ENCODE data around the gene GRHL3. TPM values are rescaled to one million over a fixed set of nuclear protein-coding genes. Genes with fewer than 3 reads are reported as not detected.

The GRHL3 gene
- polyA plus RNA-seq, 1 experiment = 0.04 TPM

GRCh38 chr1:24339996-24340395, 20.8 kb downstream of the GRHL3 start:
- CTCF ChIA-PET = interaction anchor here (1.0 to 1.1 kb wide), 2 partner anchors 51 to 53 kb away, joined by 3 read pairs; no protein-coding TSS in a partner anchor
- TF ChIP-seq CTCF (IDR thresholded peaks at IDR 0.05; ENCODE audit: low read depth, low read length) = no peak
- Histone ChIP-seq H3K27ac (ENCODE audit: low read depth, low read length) (no peak overlapping the region), H3K4me3 (ENCODE audit: low read depth, low read length) (no peak overlapping the region), H3K9me3 (ENCODE audit: control insufficient read depth, insufficient read depth, low read length) (no peaks in the 10 kb centered on the region), H3K27me3 (ENCODE audit: control insufficient read depth, insufficient read depth, low read length) (peaks cover 12% of the 10 kb centered on the region)
- POLR2A ChIA-PET = interaction anchor here (1.4 kb wide), 1 partner anchor 10 kb away, joined by 3 read pairs; no protein-coding TSS in a partner anchor
- no peak for DNase-seq (ENCODE audit: low read depth, low spot score)

GRCh38 chr1:24340770-24341169, 21.6 kb downstream of the GRHL3 start:
- Histone ChIP-seq H3K27me3 (ENCODE audit: control insufficient read depth, insufficient read depth, low read length) (peaks cover 12% of the 10 kb centered on the region), H3K4me3 (ENCODE audit: low read depth, low read length) (no peak overlapping the region), H3K9me3 (ENCODE audit: control insufficient read depth, insufficient read depth, low read length) (no peaks in the 10 kb centered on the region), H3K27ac (ENCODE audit: low read depth, low read length) (no peak overlapping the region)
- no peak for TF ChIP-seq CTCF (IDR thresholded peaks at IDR 0.05; ENCODE audit: low read depth, low read length)
- ChIA-PET POLR2A (interaction anchor here (1.4 kb wide), 1 partner anchor 10 kb away, joined by 3 read pairs; no protein-coding TSS in a partner anchor), CTCF (interaction anchor here (1.0 to 1.1 kb wide), 2 partner anchors 50 to 52 kb away, joined by 3 read pairs; no protein-coding TSS in a partner anchor)
- no peak for DNase-seq (ENCODE audit: low read depth, low spot score)

GRCh38 chr1:24341260-24341659, 22.1 kb downstream of the GRHL3 start:
- no peak for DNase-seq (ENCODE audit: low read depth, low spot score)
- TF ChIP-seq CTCF (IDR thresholded peaks at IDR 0.05; ENCODE audit: low read depth, low read length) = no peak
- ChIA-PET CTCF (no interaction called here), POLR2A (no interaction called here)
- H3K9me3 ChIP-seq (ENCODE audit: control insufficient read depth, insufficient read depth, low read length) = no peaks in the 10 kb centered on the region
- H3K27me3 ChIP-seq (ENCODE audit: control insufficient read depth, insufficient read depth, low read length) = peaks cover 11% of the 10 kb centered on the region
- H3K4me3 ChIP-seq (ENCODE audit: low read depth, low read length) = no peak overlapping the region
- no peak overlapping the region for H3K27ac ChIP-seq (ENCODE audit: low read depth, low read length)

GRCh38 chr1:24343412-24344089, 24.4 kb downstream of the GRHL3 start:
- no peak overlapping the region for H3K4me3 ChIP-seq (ENCODE audit: low read depth, low read length)
- CTCF ChIA-PET = interaction anchor here (1.1 to 2.5 kb wide), 2 partner anchors 48 to 142 kb away, joined by 3 to 8 read pairs; no protein-coding TSS in a partner anchor
- POLR2A ChIA-PET = no interaction called here
- no peak for DNase-seq (ENCODE audit: low read depth, low spot score)
- TF ChIP-seq CTCF (IDR thresholded peaks at IDR 0.05; ENCODE audit: low read depth, low read length) = no peak
- no peaks in the 10 kb centered on the region for H3K9me3 ChIP-seq (ENCODE audit: control insufficient read depth, insufficient read depth, low read length)
- H3K27me3 ChIP-seq (ENCODE audit: control insufficient read depth, insufficient read depth, low read length) = peaks cover 13% of the 10 kb centered on the region
- H3K27ac ChIP-seq (ENCODE audit: low read depth, low read length) = no peak overlapping the region

GRCh38 chr1:24344090-24344742, 25.1 kb downstream of the GRHL3 start:
- POLR2A ChIA-PET = no interaction called here
- no peak for DNase-seq (ENCODE audit: low read depth, low spot score)
- Histone ChIP-seq H3K9me3 (ENCODE audit: control insufficient read depth, insufficient read depth, low read length) (no peaks in the 10 kb centered on the region), H3K27me3 (ENCODE audit: control insufficient read depth, insufficient read depth, low read length) (peaks cover 13% of the 10 kb centered on the region), H3K4me3 (ENCODE audit: low read depth, low read length) (no peak overlapping the region), H3K27ac (ENCODE audit: low read depth, low read length) (no peak overlapping the region)
- CTCF ChIA-PET = interaction anchor here (1.1 to 2.5 kb wide), 2 partner anchors 47 to 142 kb away, joined by 3 to 8 read pairs; no protein-coding TSS in a partner anchor
- TF ChIP-seq CTCF (IDR thresholded peaks at IDR 0.05; ENCODE audit: low read depth, low read length) = no peak
